HG03442 (cell line): ENCODE data around the gene TBC1D14.
"Not testable (repeated sequence)": the region's sequence is repeated elsewhere in the genome, so short reads cannot be mapped to it uniquely, and the experiment has no call there.

Experiments
- ATAC-seq: cut with Tn5 transposase; IDR thresholded peaks from one replicate; pipeline ENCODE4 v1.9.1; 2021; ENCODE audit warnings: mild to moderate bottlenecking, moderate library complexity; ENCODE audit not compliant: unreplicated experiment

The TBC1D14 gene

GRCh38 chr4:6967846-6968340 lies 58.3 kb downstream of the TBC1D14 start:
- no peak for ATAC-seq

DNA sequence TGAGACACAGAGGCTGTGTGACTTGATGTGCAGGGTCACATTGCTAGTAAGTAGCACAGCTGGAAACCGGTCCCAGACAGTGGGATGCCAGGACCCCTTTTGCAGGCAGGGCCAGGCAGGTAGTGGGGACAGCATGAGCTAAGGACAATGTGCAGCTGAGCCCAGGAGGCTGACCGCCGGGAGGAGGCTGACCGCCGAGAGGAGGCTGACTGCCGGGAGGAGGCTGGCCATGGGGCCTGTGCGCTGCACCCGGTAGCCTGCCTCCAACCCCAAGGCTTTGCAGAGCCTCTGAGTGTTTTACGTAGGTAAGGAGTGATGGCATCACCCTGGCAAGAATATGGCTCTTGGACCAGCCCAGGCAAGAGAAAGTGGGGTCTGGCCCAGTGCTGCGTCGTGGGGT lies 58.9 kb downstream of the TBC1D14 start:
- no peak for ATAC-seq

DNA sequence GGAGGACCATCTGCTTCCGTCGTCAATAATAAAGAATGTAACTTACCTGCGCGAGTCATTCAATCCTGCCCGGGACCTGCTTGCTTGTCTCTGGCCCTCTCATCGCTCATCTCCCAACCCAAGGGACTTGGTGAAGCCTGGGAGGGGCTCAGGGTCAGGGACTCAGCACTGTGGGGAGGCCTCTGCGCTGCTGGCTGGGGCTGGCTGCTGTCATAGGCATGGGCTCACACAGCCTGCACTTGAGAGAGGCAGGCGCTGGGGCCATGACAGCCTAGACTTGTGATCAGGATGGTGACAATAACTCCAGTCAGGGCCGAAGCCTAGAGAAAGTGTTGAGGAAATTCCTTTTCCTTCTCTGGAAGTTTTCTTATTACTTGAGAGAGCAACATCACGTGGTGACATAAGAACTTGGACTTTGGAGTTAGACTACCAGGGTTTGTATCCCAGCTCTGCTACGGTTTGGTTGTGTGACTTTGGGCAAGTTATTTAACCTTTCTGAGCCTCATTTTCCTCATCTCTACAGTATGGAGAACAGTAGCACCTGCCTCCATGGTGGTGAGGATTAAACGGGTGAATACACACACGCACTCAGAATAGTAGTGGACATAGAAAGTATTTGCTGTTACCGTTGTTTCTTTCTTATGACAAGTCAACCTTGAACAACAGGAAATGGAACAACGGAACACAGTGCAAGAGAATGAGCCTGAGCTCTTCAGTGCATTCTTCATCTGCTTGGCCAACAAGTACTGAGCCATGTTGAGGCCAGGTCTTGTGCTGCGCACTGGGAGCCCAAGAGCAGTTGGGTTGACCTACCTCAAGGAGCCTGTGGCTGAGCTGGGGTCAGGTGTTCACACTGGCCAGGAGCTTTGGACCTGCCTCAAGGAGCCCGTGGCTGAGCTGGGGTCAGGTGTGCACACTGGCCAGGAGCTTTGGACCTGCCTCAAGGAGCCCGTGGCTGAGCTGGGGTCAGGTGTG lies 60.5 kb downstream of the TBC1D14 start:
- ATAC-seq, result peak; percentile 71

DNA sequence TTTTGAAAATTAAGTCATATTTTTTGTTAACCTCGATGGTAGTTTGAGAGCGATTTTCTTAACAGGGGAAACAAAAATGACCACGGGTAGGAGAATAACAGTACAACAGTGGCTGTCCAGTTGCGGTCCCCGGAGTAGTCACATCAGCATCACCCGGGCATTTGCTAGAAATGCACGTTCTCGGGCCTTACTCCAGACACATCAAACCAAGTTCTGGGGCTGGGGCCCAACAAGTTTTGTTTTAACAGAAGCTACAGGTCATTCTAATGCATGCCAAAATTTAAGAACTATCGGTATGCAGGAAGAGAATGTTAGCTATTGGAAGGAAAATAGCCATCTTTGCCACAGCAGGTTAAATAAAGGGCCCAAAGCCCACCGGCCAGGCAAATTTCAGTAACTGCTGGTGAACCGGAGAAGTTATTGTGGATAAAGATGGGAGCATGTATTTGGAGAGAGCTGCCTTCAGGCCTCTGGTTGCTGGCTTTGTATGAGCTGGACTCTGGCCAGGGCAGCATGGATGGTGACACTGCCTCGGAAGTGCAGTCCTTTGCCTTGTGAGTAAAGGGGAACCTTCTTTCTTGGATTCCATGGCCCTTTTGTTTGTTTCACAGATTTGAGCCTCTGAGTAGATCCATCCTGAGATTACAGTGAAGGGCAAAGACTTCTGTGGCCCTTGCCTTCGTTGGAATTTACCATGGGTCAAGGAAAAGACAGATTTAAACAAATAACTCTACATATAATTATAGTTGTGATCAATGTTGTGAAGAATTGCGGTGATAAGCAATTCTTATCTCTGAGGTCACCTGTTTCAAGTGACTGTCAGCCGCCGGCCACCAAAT lies 62.1 kb downstream of the TBC1D14 start:
- no peak for ATAC-seq

DNA sequence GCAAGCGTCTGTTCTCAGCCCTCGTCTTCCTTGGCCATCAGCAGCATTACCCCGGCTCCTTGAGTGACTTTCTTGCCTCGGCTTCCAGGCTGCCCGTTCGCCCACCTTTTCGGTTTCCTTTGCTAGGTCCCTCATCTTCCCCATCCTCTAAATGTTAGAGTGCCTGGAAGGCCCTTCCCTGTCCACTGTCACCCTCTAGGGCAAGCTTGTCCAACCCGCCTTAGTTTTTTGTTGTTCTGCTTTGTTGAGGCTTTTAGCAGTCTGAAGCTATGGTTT lies 62.7 kb downstream of the TBC1D14 start:
- ATAC-seq, result no peak

DNA sequence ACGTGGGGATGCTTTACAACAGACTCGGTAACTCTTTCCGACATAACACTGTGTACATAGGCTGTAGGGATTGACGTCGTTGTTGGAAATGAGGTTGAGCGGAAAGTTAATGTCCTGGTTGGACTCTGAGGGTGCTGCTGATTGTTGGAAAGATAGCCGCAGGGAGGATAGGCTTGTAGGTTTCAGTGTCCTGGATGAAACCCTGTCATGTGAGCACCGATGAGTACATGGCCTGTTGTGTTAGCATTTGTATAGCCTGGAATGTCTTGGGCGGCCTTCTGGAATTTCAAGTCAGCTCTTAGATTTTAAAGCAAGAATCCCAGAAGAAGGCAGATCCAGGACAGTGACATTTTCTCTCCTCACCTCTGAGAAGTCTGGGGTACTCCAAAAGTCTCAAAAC lies 63.3 kb downstream of the TBC1D14 start:
- no peak for ATAC-seq

GRCh38 chr4:6974138-6974848 lies 64.7 kb downstream of the TBC1D14 start:
- no peak for ATAC-seq

GRCh38 chr4:6977846-6978245 lies 68.2 kb downstream of the TBC1D14 start:
- not testable (repeated sequence) for ATAC-seq

GRCh38 chr4:6983544-6984142 lies 74.0 kb downstream of the TBC1D14 start:
- no peak for ATAC-seq

DNA sequence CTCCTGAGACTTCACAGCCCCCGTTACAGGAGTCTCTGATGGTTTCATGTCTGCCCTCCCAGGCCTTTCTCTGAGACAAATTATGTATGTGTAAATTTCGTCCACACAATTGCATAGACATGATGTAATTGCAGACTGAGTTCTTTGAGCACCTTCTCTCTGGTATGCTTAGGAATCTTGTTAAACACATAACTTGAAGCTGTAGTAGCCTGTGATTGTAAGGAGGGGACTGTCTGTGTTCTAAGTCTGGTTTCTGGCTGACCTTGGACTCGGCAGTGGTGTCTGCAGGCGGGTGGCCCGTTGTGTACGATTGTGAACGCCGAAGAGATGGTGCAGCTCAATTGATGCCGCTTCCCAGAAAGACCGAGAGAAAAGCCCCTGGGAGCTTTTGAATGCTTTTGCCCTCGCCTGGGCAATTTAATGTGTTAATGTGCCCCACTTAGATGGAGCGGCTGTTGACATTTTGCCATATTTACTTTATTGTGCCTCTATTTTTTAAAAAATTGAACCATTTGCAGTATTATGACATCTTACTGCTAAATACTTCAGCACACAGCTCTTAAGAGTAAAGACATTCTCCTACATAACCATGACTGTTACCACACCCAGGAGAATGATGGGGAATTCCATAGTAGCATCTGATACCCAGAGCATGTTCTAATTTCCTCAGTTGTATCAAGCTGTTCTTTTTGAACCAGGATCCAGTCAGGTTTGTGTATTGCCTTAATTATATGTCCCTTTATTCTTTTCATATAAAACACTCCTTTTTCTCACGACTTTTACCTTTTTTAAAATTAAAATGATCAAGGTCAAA lies 75.2 kb downstream of the TBC1D14 start:
- no peak for ATAC-seq

DNA sequence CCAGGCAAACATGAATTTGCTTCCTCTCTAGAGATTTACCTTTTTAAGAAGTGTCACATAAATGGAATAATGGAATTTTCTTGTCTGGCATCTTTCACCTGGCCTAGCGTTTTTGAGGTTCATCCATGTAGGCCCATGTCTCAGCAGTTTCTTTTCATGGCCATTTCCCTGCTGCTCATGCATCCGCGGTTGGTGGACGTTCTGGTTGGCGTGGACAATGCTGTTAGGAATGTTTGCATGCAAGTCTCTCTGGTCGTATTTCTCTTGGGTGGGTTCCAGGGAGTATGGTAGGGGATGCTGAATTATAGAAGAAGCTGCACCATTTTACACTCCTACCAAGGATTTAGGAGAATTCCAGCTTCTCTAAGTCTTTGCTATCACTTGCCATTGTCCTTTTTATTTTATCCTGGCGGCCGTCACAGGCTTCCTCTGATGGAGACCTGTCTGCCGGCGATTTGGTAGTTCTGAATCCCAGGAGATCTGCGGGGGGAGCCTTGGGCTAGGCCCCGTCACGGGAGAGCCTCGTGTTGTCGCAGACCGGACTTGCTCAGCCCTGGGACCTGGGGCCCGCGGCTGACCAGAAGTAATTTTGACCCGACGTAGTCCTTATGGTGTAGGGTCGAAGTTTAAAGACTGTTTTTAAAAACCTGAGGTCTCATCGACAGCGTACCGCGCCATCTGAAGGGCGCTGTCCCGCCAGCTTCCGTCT lies 76.6 kb downstream of the TBC1D14 start:
- ATAC-seq, result peak; percentile 26

GRCh38 chr4:6986781-6987587 lies 77.4 kb downstream of the TBC1D14 start:
- peak; percentile 74 for ATAC-seq

GRCh38 chr4:6987588-6987961 lies 77.9 kb downstream of the TBC1D14 start:
- ATAC-seq, result no peak

DNA sequence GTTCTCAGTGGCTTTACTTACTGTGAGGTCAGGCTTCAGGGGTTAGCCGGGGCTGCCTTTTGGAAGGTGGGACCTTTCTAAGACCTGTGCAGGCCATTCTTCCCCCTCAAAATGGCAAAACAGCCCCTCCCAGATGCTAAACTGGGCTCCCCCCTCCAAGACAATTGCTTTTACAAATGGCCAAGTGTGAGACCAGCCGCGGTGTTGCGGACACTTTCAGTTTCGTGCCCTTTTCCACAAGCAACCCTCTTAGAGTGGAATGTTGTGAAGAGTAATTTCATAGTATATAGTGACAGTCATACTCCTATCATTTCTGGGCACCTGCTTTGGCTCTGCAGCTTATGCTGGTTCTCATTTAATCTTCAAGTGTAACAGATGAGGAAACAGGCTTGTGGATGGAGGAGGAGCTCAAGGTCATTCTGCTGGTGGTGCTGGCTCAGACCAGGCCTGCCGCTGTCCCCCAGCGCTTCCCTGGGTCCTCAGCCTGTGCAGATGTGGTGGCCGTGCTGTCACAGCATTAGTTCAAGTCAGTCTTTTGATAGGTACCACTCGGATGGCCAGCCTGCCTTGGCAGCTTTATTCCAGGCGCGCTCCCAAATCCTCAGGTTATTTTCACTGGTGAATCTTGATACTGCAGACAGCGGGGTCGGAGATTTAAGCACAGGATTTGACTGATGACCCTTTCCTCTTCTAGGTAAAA lies 78.5 kb downstream of the TBC1D14 start:
- no peak for ATAC-seq

DNA sequence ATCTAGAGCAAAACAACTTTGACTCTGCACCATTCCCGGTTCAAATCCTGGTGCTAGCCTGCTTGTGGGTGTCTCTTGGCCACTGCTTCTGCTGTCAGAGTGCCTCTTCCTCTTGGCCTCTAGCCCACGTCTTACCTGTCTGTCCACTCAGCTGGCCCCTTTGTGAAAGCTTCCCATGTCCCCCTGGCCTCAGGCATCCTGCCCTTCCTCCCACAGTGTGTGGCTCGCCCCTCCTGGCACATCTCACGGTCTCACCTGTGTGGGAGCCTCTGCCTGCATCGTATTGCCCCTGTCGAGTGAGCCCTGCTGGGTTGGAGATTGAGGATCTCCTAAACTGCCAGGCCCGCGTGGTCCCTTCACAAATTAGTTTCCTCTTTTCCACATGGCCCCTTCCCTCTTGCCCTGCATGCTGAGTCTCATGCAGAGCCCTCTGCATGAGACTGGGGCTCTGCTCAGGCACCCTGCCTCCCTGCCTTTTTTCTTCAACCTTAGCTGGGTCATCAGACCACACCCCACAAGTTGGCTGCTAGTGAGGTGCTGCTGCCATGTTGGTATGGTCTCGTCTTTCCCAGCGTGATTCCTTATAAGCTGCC lies 79.8 kb downstream of the TBC1D14 start:
- no peak for ATAC-seq

DNA sequence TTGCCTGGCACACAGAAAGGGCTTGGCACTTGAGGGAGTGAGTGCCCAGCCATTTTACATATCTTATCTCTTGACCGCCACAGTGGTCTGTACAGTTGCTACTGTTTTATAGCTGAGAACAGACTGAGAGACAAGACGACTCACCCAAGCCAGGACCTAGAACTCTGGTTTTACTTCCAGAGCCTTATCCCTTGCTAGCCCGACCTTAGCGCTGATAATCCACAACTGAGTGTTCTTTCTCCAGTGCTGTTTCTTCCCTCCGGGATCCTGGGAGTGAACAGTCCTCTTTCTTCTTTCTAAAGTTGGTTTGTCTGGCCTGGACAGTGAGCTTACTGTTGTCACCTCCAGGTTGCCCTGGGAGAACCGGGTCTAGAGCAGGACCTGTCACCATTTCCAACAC lies 81.0 kb downstream of the TBC1D14 start:
- no peak for ATAC-seq

GRCh38 chr4:6991249-6991648 lies 81.6 kb downstream of the TBC1D14 start:
- ATAC-seq, result no peak
